ENCODE measurements around the gene MBOAT2.

- TF ChIP-seq CTCF (IDR thresholded peaks at IDR 0.05; ENCODE audit: poor library complexity, severe bottlenecking) (no peak), POLR2AphosphoS5 (IDR thresholded peaks at IDR 0.05) (no peak)
These were observed 26.7 kb upstream of the MBOAT2 start for GRCh38 chr2:9030190-9030589.
